HG02623 (cell line): ENCODE results near the gene ACBD4.
"Not testable (repeated sequence)": the region's sequence is repeated elsewhere in the genome, so short reads cannot be mapped to it uniquely, and the experiment has no call there.

ENCODE experiments used
- ATAC-seq: cut with Tn5 transposase; IDR thresholded peaks from one replicate; pipeline ENCODE4 v1.9.1; 2021; ENCODE audit warnings: moderate library complexity; ENCODE audit not compliant: unreplicated experiment

Gene ACBD4

DNA sequence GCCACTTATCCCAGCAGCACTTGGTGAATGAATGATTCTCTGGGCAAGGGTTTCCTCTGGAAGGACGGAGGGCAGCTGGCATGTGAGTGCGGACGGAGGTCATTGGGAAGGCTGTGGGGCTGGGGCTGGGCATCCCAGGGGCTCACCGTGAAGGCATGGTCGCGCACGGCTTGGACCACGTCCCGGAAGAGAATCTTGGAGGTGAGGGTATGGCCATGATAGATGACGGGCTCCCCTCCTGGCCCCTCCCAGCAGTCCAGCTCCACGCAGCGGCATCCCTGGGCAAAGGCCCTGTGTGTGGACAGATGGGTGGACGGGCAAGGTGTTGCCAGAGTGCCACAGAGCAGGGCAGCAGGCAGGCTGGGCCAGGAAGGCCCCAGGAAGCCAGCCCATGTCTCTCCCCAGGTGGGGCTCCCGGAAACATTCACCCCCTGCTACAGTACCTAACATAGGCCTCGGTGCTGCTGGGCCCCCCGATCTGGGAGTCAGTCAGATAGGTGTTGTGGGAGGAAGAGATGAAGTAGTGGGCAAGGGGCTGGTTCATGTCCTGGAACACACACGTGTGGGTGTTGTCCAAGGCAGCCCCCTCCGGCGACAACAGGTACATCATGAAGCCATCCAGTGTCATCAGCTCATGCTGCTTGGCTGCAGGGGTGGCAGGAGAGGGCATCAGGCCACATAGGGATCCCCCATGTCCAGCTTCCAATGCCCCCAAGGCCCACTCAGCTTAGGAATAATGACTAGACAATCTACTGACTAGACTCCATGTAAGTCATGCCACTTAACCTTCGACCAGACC lies 17.4 kb upstream of the ACBD4 start:
- no peak for ATAC-seq

DNA sequence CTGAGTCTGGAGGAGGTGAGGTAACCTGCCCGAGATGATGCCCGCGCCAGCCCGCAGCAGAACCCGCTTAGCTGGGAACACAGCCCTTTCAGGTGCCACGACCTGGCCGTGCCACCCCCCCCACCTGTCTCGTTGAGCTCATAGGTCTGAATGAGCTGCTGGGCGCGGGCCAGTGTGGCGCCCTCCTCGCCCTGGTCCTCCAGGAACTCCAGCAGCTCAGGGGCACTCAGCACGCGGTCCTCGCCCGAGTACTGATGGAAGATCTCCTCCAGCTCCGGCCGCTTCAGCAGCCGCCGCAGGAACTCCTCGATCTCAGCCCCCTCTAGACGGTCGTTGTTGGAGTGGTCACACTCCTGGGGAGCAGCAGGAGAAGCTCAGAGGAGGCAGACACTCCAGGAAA lies 16.8 kb upstream of the ACBD4 start:
- ATAC-seq: no peak

DNA sequence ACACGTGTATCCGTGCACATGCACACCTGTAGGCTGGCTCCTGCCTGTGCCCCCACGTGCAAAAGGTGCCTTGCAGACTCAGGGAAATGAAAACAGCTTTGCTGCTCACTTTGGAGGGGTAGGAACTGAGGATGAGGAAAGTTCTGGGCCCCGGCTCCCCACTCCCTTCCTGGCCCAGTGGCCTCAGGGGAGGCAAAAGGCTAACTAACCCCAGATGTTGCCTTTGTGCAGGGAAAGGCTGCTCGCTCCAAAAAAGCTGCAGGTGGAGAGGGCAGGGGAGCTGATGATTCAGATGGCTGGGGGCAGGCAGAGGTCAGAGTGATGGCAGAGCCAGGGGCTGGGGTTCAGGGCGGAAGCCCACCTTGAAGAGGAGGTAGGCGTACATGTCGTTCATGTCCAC lies 15.5 kb upstream of the ACBD4 start:
- no peak for ATAC-seq

DNA sequence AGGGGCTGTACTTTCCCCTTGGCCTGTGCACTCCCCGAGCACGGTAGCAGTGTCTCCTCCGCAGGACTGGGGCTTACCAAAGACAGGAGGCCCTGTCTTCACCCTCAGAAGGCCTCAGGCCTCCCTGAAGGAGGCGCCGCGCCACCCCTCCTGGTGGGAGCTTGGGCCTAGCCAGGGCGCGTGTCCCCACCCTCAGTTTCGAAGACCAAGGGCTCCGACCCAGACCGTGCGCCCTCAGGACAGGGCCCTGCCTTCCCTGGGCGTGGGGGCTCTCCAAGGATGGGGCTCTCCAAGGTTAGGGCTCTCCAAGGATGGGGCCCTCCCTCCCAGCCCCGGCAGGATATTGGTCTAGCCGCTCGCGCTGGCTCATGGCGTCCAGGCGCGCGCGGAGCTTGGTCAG lies 14.9 kb upstream of the ACBD4 start:
- no peak for ATAC-seq

DNA sequence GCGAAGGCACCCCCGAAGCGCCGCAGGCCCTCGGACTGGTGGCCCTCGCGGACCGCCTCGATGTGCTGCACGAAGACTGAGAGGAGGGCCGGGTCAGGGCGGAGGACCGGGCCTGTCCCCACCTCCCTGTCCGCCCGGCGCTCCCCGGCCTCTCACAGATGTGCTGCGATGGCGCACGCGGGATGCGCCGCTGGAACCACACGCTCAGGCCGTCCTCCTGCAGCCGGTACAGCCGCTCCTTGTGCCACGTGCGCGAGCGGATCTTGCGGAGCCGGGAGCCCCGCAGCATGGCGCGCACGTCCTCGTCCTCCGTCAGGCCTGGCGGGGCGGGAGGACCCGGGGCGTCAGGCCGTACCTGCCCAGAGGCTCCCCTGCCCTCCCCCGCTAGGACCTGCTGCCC lies 14.4 kb upstream of the ACBD4 start:
- ATAC-seq: no peak

DNA sequence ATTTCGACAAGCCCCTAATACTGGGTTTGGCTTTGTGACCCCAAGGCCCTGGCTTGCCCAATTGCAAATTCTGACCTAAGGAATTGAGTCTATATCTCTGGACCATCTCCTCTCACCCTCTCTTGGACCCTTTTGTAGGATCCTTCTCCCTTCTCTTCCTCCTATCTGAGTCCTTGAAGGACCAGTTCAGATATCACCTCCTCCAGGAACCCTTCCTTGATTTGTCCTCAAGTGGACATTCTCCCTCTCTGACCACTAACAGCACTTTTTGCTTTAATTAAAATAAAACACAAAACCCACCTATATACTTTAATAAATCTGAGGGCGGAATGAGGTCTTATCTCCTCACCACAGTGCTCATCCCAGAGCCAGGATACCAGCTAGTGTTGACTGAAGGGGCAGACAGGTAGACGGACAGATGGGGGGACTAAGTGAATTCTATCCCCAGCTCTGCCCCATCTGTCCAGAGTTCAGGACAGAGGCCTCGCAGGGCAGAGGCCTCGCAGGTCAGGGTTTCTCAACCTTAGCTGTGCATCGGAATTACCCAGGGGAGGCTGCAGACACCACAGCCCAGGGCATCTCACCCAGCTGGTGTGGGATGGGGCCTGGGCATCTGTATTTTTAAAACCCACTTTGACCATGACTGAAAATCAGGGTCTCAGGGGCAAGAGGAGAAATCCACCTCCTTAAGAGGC lies 12.3 kb upstream of the ACBD4 start:
- no peak for ATAC-seq

DNA sequence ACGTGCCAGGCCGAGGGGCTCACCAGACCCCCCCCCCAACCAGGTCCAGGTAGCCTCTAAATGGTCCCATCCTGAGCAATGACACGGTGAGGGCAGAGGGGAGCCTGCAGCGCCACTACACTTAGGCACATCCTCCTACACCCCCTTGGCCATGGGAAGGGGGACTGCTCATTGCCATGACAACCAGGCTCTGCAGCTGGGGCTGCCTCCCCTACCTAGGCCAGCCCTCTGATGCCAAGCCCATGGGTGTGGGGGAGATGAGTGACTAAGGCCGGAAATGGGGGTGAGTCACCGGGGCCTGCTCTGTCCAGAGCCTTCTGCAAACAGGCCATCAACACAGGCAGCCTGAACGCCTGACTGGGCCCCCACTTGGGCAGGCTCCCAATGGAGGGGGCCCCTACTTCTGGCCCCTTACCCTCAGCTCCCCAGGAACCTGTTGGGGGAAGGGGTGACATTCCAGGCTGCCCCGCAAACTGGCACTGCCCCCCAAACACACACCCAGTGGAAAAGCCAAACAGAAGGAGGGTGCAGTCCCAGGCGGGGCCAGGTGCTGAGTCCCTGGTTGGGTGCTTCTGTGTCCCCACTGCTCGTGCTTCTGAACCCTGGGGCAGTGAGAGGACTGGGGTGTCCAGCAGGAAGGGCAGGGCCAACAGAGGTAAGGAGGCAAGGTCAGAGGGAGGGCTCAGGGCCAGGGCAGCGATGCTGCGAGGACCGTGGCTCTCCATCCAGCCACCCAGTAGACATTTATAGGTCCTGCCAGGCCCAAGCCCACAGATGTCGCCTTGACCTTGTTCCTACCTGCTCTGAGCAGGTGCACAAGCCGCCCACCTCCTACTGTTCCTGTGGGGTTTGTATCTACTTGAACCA lies 11.3 kb upstream of the ACBD4 start:
- no peak for ATAC-seq

DNA sequence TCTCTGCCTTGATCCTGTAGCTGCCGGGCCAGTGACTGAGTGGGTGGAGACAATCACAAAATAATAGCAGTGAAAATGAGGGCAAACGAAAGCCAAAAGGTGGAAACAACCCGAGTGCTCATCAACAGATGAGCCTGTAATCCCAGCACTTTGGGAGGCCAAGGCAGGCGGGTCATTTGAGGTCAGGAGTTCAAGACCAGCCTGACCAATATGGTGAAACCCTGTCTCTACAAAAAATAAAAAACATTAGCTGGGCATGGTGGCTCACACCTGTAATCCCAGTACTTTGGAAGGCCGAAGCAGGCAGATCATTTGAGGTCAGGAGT lies 10.7 kb upstream of the ACBD4 start:
- not testable (repeated sequence) for ATAC-seq

DNA sequence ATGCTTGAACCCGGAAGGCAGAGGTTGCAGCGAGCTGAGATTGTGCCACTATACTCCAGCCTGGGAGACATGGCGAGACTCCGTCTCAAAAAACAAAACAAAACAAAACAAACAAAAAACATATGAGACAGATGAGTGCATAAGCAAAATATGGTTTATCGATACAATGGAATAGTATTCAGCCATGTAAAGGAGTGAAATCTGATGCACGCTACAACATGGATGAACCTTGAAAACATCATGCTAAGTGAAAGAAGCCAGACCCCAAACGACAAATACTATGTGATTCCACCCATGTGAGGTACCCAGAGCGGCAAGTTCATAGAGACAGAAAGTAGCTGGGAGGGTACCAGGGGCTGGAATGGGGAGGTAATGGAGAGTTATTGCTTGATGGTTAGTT lies 10.0 kb upstream of the ACBD4 start:
- ATAC-seq: no peak

DNA sequence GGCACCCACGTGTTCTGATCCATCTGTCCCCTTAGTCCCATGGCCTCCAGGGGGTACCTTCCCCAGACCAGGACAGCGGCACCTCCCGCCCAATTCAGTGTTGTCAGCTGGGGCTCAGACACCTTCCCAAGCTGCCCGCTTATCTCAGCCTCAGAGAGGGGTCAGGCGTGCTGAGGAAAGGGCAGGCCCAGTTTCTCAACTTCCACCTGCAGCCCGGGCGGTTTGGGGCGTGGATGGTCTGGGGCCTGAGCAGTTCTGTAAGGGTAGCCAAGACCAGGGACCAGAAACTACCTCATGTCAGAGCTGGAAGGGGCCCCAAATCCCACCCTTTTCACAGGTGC lies 8.3 kb upstream of the ACBD4 start:
- no peak for ATAC-seq

DNA sequence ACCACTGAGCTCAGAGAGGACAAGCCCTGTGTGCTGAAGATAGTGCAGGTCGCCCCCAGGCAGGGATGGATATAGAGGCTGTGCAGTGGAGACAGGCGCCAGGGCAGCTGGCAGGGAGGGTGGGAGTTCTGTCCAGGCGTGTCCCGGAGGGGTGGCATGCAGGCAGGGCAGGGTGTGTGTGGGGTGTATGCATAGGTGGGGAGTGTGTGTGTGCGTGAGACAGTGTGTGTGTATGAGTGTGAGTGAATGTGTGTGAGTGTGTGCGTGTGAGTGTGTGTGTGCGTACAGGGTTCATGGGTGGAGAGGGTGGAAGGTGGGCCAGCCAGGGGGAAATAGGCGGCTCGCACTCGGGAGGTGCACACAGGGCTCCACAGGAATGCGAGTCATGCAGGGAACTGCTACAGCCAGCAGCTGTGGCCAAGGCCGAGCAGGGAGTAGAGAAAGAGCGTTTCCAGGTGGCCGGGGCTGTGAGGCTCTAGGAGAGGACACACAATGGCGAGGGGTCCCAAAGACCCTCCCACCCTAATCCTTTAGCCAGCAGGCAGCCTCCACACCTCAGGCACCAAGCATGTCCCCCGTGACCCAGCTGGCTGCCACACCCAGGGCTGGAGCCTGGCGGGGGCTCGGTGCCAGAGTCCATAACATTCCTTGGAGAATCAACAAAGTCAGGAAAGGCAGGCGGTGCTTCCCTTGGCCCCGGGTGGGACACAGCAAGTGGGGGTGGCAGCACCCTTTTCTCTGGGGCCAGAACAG lies 7.8 kb upstream of the ACBD4 start:
- ATAC-seq: no peak

DNA sequence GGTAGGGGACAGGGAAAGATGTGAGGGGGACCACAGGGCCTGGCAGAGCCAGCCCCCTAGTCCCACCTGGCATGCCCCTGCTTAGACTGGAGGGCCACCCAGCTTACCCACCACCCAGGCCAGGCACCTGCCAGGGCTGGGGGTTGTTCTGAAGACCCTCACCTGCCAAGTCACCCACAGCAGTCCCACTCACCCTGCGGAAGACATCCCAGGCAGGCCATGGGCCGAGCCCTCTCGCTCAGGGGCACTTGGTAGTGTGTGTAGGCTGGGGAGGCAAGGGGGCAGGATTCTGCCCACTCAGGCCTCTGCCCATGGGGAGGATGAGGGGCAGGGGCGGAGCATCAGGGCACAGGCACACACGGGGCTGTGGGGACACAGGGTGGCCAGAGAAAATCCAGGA lies 7.2 kb upstream of the ACBD4 start:
- no peak for ATAC-seq

DNA sequence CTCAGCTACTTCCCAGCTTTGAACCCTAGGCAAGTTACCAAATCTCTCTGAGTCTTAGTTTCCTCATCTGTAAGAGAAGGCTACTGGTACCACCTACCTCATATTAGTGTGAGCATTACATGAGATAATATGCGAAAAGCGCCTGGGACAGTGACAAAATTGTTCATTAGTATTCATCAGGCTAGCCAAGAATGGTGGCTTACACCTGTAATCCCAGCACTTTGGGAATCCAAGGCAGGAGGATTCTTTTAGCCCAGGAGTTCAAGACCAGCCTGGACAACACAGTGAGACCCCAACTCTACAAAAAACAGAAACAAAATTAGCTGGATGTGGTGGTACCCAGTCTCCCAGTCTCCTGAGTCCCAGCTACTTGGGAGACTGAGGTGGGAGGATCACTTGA lies 6.5 kb upstream of the ACBD4 start:
- ATAC-seq: no peak

DNA sequence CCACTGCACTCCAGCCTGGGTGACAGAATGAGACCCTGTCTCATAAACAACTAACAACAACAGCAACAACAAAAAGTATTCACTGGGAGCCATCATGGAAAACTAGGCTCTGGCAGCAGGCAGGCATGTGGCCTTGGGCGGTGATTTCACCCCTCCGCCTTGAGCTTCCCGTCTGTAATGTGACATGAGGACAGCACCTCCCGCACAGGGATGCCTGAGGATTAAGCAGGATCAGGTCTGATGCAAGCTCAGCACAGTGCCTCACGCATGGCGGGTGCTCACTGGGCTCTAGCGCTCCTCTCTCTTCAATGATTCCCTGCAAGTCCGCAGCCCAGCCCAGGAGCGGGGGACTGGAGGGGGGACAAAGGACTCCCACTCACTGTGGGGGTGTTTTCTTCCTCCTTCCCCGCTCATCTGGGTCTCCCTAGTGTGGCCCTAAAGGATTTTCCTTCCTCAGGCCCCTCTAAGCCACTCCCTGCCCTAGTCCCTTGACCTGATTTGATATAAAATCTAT lies 6.0 kb upstream of the ACBD4 start:
- no peak for ATAC-seq

DNA sequence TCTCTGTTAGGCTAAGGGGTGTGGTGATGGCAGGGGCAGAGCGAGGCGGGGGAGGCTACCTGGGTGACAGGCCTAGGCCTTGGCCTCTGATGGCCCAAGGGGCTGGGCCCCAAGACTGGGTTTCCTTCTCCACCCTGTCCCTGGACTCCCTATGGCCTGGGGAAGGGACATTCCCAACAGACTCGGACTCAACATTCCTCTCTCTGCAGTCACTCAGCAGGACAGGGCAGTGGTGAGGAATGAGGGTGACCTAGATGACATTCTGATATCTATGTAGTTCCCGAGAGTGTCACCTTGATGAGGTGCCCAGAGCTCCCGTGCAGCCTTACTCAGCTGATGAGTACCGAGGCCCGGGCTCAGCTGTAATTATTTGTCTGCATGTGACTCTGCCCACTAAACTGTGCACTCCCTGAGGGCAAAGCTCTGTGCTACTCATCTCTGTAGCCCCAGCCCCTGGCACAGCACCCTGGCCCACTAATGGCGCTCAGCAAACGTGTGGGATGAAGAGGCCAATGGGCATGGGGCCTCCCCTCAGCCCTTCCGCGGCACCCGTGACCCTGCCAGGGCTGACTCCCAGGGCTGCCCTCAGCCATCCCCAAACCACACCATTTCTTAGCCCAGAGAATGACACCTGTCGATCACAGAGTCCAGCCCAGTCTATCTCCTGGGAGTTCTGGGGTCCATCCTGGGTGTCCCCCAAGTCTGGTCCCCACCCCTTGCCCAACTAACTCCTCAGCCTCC lies 5.4 kb upstream of the ACBD4 start:
- no peak for ATAC-seq

DNA sequence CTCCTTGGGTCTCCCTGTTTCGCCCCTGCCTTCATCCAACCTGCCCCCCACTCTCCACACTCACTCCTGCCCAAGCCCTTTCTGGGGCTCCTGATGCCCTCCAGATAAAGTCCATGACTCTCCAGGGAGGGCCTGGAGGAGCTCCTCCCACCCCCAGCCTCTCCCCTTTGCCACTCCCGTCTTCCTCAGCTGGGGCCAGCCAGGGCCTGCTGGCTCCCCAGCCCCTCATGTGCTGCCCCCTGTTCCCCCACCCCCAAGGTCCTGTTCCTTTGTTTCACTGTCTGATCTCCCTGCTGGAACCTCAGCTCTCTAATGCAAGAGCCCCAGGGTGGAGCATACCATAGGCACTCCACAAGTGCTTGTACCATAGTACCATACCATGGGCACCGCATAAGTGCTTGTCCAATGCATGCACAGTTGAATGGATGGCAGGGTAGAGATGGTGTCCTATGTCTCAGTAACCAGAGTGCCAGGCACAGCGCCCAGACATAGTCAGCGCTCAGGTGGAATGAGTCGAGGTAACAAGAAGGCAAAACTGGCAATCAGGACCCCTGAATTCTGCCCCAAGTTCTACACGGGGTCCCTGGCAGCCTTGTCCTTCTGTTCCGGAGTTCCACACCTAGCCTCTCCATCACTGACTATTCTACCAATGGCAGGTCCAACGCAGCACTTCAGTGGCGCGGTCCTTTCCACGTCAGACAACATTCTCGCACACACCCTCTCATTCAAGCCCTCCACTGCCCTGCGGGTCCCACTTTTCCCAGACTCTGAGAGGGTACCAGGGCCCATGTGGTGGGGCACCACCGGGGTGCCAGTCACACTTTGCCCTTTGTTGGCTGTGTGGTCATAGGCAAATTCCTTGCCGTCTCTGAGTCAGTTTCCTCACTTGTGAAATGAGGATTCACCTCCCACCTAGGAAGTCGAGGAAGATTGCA lies 4.5 kb upstream of the ACBD4 start:
- no peak for ATAC-seq

DNA sequence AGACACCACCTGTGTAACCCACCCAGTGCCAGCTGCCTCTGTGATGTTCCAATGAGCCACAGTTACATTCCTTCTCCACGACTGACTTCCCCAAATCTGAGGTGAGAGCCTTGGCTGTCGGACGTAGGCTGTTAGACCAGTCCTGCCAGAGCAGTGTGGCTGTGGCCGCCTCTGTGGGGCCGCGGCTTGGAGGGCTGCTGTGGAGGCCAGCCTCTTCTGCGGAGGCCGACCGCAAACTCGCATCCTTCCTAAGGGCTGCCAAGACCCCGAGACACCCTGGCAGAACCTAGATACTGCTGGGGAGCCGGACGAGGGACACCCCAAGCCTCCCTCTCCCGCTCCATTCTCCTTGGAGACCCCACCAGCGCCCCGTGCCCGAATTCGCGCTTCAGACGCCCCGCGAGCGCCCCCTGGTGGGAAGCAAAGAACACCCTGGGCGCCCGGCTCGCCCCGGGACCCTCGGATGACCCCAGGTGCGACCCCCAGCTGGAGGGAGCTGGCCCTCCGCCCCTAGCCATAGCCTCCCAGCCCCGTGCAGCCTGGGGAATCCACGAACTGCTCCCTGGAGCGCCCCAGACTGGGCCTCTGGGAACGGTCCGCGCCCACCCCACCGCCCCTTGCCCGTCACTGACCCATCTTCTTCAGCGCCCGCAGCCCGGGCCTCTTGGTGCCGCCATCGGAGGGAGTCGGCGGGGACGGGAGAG lies 3.7 kb upstream of the ACBD4 start:
- no peak for ATAC-seq

DNA sequence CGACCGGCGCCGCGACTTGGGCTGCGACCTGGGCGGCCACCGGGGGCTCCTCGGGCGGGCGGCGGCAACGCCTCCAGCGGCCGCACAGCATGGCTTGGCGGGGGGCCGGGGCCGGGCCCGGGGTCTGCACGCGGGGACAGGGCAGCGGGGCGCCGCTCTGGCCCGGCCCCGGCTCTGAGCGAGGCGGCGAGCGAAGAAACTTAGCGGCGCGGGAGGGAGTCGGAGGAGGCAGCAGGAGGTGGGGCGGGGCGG lies 3.2 kb upstream of the ACBD4 start, which contains the start of gene PLCD3:
TSS of gene PLCD3 (minus strand) at position 196 of the 252 bp plus-strand sequence. CDS start at position 91, 105 bp downstream.
- no peak for ATAC-seq
